RWPE2 (cell line): ENCODE results near the gene KSR2.

Experiments
- ATAC-seq: fragments of 200-7000 bp; cut with Tn5 transposase; 3 replicates; pipeline ENCODE4 v1.9.1; 2021; ENCODE audit warnings: low read depth
- DNase-seq: peaks from one replicate; pipeline ENCODE4 v3.0.0-alpha.2; 2020; ENCODE audit warnings: low spot score
- H3K27ac ChIP-seq: fragments of 450-650 bp; 2 replicates; pipeline ENCODE4 v1.5.1; 2017; ENCODE audit warnings: mild to moderate bottlenecking; ENCODE audit not compliant: poor library complexity, severe bottlenecking
- H3K27me3 ChIP-seq: fragments of 250-450 bp; sonication (Bioruptor Pico); 2 replicates; pipeline ENCODE4 v1.5.1; 2021; ENCODE audit warnings: mild to moderate bottlenecking, moderate library complexity; ENCODE audit not compliant: insufficient read depth, poor library complexity, severe bottlenecking
- H3K36me3 ChIP-seq: fragments of 250-450 bp; sonication (Bioruptor Pico); 2 replicates; pipeline ENCODE4 v1.5.1; 2020; ENCODE audit warnings: low read depth, mild to moderate bottlenecking, moderate library complexity
- H3K4me1 ChIP-seq: fragments of 250-450 bp; sonication (Bioruptor Pico); 2 replicates; pipeline ENCODE4 v1.5.1; 2021; ENCODE audit warnings: mild to moderate bottlenecking, moderate library complexity; ENCODE audit not compliant: insufficient read depth, poor library complexity, severe bottlenecking
- H3K4me3 ChIP-seq: fragments of 250-450 bp; sonication (Bioruptor Pico); 2 replicates; pipeline ENCODE4 v1.5.1; 2021; ENCODE audit warnings: mild to moderate bottlenecking, moderate library complexity; ENCODE audit not compliant: severe bottlenecking
- H3K9me3 ChIP-seq: fragments of 250-450 bp; sonication (Bioruptor Pico); 2 replicates; pipeline ENCODE4 v1.5.1; 2021; ENCODE audit warnings: mild to moderate bottlenecking, moderate library complexity; ENCODE audit not compliant: severe bottlenecking
- CTCF ChIP-seq: fragments of 450-650 bp; IDR thresholded peaks from one replicate; pipeline ENCODE4 v1.5.1; 2017; ENCODE audit warnings: mild to moderate bottlenecking, moderate library complexity; ENCODE audit not compliant: poor library complexity, severe bottlenecking

Gene KSR2

DNA sequence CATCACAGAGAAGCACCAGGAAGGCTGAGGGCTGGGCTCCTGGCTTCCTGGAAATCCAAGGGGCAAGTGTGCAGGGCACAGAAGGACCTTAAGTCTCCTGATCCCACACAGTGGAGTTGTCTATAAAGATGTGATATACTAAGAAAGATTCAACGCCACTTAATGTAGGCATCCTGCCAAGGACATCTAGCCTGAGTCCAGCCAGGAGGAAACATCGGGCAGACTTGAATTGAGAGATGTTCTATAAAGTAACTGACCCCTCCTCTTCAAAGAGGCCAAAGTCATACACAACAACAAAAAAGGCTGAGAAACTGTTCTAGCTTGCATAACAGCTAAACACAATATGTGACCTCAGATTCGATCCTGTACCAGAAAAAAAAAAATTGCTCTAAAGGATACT lies 307.9 kb downstream of the KSR2 start:
- Histone ChIP-seq H3K36me3 (no peaks in the 10 kb centered on the region), H3K4me3 (no peak overlapping the region), H3K27me3 (no peaks in the 10 kb centered on the region), H3K9me3 (no peaks in the 10 kb centered on the region), H3K27ac (no peak overlapping the region), H3K4me1 (no peaks in the 10 kb centered on the region)
- ATAC-seq (no peak), DNase-seq (no peak)
- TF ChIP-seq CTCF = no peak

- Histone ChIP-seq H3K27ac (no peak overlapping the region), H3K27me3 (no peaks in the 10 kb centered on the region), H3K4me3 (no peak overlapping the region), H3K9me3 (no peaks in the 10 kb centered on the region), H3K36me3 (no peaks in the 10 kb centered on the region), H3K4me1 (no peaks in the 10 kb centered on the region)
- DNase-seq = no peak
- ATAC-seq = no peak
- no peak for TF ChIP-seq CTCF
Measured at GRCh38 chr12:117658226-117658625, 310.6 kb downstream of the KSR2 start.

- ATAC-seq = no peak
- no peak for DNase-seq
- no peaks in the 10 kb centered on the region for H3K9me3 ChIP-seq
- H3K4me3 ChIP-seq = no peak overlapping the region
- H3K27ac ChIP-seq = no peak overlapping the region
- H3K4me1 ChIP-seq = no peaks in the 10 kb centered on the region
- no peak for TF ChIP-seq CTCF
- peaks cover 27% of the 10 kb centered on the region for H3K27me3 ChIP-seq
- H3K36me3 ChIP-seq = no peaks in the 10 kb centered on the region
Measured at GRCh38 chr12:117649796-117650195, 319.0 kb downstream of the KSR2 start.

GRCh38 chr12:117646520-117646919 lies 322.3 kb downstream of the KSR2 start:
- no peak for ATAC-seq
- Histone ChIP-seq H3K36me3 (no peaks in the 10 kb centered on the region), H3K27me3 (peaks cover 27% of the 10 kb centered on the region), H3K27ac (no peak overlapping the region), H3K9me3 (no peaks in the 10 kb centered on the region), H3K4me3 (no peak overlapping the region), H3K4me1 (no peaks in the 10 kb centered on the region)
- no peak for TF ChIP-seq CTCF
- DNase-seq = no peak

DNA sequence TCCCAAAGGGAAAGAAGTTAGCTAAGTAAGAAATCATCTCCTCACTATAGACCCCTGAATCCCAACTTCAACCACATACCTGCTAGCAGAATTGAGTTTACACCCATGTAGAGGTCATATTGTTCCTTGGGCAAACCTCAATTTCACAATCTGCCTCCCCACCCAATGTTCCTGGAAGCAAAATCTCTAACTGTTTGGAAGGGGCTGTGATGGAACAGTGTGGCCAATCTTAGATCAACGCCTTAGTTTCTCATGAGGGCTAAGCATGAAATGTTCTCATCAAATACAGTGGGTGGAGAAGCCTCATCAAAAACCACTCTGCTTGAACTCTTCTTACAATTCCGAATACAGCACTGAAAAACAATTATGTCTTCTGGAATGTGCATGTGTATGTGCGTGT lies 323.3 kb downstream of the KSR2 start:
- no peak for TF ChIP-seq CTCF

More for the DNA sequence above, 323.3 kb downstream of the KSR2 start:
- H3K9me3 ChIP-seq = no peaks in the 10 kb centered on the region
- no peaks in the 10 kb centered on the region for H3K36me3 ChIP-seq
- no peak overlapping the region for H3K27ac ChIP-seq
- no peak for DNase-seq
- H3K27me3 ChIP-seq = peaks cover 27% of the 10 kb centered on the region
- no peaks in the 10 kb centered on the region for H3K4me1 ChIP-seq
- no peak overlapping the region for H3K4me3 ChIP-seq
- no peak for ATAC-seq
